GM18873 (cell line): ENCODE results near the gene RGS13.

Experiments used
- ATAC-seq: cut with Tn5 transposase; IDR thresholded peaks from one replicate; pipeline ENCODE4 v1.9.1; 2021; ENCODE audit warnings: mild to moderate bottlenecking, moderate library complexity, moderate number of reproducible peaks; ENCODE audit not compliant: unreplicated experiment, low FRiP score

RGS13 gene, protein sequence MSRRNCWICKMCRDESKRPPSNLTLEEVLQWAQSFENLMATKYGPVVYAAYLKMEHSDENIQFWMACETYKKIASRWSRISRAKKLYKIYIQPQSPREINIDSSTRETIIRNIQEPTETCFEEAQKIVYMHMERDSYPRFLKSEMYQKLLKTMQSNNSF

DNA sequence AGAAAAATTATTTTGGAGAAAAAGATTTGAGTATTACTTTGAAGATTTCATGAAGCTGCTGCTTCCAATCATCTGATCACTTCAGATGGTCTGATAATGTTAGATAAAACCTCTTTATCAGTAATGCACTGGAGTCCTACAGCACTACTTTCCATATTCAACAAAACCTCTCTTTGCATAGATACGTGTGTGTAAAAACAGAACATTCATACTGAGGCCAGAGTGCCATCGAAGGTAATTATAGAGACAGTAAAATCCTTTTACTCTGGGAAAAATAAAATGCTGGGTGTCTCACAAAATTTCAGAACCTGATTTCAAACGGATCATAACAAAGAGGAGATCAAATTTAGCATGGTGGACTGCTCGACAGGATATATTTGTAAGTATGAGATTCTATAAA lies at the start of gene RGS13:
Gene RGS13, plus strand, starts transcription at position 209 of the 400 bp plus-strand sequence. CDS start 8,188 bp downstream, outside the sequence.
- no peak for ATAC-seq

DNA sequence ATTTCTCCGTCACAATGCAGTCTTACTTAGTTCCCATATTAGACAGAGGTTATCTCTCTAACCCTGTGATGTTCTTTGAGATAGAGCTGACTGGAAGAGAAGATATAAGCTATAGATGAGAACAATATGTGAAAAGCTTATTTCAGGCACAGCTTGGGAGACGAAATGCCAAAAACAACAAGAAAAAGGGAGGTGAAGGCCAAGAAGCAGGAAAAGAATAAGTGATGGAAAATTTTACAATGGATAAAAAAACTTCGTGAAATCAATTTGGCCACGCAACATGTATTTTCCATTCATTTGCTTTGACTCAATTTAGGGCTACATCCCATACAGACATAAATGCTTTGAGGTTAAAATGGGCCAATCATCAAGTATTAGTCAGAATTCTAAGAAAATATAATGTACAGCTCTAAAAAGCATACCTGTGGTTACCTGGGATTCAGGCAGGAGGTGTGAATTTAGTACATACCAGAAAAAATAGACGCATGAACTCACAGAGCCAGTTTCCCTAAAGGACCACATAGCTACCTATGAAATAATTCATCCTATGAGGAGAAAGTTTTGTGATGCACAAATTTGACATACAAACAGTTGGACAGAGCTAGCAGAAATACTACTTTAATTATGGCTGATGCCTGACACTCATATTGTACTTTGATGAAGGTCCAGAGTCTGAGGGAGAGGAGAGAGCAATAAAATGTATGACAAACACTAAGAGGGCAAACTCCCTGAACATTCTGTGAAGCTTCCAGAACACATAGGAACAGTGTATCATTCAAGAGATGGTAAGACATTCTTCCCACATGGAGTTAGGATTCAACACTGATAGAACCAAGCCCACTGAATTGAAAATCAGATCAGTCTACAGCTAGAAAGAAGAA lies 48.3 kb upstream of the RGS13 start:
- ATAC-seq = no peak

DNA sequence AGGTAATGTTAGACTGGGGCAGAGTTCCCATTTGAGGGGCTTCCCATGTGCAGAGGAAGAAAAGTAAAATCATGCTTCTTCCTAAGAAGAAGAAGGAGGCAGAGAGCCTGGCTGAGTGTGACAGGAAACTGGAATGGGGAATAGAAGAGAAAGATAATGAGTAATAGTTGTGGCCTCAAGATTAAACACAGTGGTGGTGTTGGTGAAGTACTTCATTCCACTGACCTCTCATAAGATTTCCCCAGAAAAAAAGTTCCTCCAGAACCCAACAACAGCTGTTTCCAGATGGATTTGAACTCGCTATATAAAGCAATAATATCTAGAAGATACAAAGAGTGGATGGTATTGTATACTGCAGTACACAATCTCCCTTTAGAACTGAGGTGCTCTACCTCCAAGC lies 47.4 kb upstream of the RGS13 start:
- ATAC-seq = no peak

DNA sequence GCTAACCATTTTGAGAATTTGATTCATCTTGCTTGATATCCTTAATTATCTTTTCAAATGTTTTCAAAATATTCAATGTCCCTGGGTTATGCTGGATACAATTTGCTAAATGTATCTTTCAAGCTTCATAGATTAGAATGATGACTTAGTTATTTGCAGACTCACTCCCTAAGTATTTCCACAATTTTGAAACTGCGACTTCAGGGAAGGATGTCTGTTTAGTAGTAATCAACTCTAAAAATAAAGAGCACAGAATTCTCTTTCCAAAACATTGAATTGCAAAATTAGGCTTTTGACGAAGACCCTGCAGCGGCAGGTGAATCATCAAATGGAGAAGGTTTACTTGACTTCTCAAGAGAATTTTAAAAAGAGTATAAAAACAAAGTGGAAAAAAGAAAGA lies 46.1 kb upstream of the RGS13 start:
- ATAC-seq = no peak

DNA sequence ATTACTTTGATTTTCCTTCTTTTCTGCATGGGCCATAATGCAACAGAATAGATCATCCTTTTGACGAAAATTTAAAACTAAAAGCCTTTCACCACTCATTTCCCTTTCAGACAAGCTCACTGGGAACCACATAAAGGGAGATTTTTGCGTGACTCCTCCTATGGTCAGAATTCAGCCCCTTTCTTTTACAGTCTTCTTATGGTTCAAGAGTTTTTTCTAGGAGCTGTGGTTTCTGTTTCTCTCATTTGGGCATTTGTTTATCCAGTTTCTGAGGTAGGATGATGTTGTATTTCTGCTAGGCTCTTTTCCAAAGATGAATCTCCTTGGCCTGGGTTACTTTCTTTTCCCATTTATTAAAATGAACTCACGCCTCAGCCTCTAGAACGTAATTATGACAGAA lies 43.4 kb upstream of the RGS13 start:
- no peak for ATAC-seq

DNA sequence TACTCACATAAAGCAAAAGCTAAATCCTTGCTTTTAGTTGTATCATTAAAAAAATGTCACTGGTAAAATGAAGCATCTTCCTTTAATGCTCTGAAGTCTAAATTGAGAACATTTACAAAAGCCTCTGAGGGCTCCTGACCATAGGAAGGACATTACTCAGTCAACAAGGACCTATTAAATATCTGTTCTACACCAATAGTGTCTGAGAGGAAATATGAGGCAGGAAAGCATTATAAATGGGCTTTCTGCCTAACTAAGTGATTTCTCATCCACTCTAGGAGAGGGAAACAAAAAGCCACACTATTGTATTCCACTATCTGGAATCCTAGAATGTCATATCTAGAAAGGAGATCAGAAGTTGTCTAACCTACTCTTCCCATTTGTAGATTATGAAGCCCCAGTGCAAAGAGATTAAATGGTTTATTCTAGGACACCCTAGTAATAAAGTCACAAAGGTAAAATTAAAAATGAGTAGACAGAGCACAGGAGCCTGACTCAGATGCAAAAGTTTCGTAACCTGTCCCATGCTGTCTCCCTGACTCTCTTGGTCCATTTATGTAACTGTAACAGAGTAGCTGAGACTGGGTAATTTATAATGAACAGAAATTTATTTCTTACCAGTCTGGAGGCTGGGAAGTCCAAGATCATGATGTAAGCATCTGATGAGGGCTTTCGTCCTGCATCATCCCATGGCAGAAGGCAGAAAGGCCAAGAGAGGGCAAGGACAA lies 42.8 kb upstream of the RGS13 start:
- no peak for ATAC-seq

DNA sequence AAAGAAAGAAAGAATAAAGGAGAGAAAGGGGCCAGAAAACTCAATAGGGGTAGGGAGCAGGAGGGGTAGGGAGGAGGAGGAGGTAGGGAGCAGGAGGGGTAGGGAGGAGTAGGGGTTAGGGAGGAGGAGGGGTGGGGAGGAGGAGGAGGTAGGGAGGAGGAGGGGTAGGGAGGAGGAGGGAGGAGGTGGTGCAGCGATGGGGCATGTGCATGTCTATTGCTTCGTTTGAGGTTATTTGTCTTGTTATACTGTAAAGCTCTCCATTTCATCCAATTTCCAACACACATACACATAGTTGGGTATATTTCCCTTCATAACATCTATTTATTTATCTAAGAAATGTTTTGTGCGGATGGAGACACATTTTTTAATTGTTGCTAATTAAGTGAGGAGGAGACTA lies 40.6 kb upstream of the RGS13 start:
- ATAC-seq = no peak

DNA sequence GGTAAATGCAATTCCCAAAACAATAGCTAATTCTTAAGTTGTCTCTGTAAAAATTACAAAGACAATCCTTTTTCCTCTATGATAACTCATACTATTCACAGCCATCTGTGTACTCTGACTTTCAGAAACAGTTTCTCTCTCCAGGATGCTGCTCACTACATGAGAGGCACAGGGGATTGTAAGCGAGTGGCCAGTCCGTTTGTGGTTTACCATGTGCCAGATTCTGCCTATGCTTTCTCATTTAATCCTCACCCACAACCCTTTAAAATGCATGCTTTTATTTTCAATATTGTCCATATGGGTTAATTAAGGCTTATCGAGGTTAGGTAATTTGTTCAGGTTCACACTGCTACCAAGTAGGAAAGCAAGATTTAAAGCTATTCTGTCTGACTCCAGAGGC lies 37.4 kb upstream of the RGS13 start:
- ATAC-seq = no peak

DNA sequence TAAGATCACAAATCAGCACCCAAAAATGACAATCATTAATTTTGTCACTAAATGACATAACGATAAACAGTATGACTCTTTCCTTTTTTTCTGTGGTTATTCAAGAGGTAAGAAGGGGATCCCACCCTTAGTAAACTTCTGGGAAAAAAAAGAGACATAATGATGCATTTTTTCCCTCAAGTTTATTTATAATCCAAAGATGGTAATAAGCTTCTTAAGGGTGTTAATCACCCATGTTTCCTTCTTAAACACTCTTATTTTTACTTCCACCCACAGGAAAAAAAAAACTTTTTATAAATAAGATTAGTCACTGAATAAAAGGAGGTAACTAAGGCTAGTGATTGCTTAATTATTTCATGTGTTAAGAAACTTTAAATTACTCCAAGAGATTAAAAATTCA lies 35.7 kb upstream of the RGS13 start:
- no peak for ATAC-seq

DNA sequence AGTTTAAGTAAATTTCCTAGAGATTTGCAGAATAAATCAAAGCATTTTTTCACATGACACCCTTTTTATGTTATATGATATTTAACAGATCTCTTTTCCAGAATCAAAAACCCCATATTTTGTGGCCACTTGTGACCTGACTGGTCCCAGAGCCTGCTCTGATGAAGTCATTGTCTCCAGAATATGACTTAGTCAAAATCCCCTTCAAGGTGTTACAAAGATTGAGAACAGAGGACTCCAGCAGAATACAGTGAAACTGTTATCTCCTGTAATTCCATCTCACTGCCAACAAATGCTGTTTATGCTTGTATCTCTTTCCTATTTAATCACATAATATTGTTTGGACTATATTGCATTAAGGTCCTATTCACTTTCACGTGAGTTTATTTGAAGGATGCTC lies 34.8 kb upstream of the RGS13 start:
- ATAC-seq = peak; percentile 48

DNA sequence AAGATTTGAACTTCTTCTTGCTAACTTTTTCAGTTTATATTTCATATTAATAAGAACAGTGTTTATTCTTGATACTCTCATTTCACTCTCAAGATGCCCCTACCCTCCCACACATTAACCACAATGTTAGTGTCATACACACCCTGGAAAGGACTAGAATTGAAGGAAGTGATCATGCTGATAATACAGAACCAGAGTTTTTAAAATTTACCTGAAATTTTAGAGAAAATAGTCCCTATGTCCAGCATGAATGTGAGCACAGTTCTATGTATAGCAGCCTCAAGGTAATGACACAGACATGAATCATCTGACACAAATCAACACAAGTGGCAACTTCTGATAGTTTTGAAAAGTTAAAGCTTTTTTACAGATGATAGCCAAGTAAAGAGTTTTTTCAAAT lies 34.4 kb upstream of the RGS13 start:
- peak; percentile 30 for ATAC-seq

DNA sequence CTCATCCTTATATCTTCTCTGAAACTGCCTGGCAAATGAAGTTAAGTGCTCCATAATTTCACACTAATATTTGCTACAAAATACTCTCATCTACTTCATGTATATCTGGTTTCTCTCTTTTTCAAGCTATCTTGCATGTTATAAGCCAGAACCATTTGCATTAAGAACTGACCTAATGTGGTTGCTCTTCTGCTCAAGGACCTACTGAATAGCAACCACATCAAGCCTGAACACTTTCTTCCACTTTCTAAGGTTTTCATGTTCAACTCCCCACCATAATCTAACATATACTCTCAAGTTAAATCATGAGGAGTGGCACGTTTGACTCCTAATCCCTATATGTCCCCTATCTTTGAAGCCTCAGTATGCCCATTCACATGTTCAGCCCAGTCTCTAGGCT lies 33.2 kb upstream of the RGS13 start:
- no peak for ATAC-seq

DNA sequence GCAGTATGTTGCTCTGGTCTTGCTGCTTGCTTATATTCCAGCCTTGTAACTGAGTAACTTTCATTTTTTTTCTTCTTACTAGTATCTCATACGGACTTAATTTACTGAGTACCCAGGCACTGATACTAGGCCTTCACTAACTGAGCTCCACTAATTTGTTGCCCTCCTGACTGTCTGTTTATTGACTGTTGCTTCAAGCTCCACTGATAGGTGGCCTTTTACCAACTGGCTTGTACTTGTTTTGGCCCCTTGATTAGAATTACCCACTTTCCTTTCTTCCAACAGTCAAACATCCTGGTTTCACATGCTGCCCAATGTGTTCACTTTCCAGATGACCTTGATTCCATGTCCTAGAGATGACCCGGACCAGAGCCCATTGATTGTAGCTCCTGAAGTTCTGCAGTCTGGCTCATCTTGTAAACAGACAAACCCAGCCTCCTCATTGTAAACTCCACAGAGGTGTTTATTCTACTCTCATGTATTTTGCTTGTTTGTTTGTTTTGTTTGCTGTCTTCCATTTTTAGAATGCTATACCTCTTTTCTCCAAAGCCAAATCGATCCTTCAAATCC lies 32.6 kb upstream of the RGS13 start:
- no peak for ATAC-seq

DNA sequence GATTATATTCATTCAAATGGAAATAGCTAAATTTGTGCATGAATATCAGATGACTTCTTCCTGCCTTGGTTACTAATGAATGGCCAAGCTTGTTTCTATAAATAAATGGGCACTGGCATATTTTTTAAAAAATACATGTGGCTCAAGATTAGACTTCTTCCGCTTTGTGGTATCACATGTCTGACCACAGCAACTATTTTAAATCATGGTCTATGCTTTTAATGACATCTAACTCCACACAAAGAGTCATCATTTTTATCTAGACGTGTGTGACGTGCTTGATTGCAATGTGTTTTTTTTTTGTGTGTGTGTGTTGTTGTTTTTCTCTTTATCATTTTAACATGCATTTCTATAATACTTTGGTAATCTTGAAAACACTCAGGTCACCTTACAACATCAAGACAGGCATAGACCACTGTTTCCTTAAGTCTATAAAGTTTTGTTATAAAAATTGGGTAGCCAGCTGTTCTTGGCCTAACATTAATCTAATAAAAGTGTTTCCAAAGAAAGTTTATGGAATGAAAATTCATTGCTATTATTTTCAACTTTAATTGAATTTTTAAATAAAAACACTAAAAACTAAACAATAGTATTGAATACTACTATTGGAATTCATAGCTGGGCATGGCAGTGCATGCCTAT lies 30.8 kb upstream of the RGS13 start:
- no peak for ATAC-seq

DNA sequence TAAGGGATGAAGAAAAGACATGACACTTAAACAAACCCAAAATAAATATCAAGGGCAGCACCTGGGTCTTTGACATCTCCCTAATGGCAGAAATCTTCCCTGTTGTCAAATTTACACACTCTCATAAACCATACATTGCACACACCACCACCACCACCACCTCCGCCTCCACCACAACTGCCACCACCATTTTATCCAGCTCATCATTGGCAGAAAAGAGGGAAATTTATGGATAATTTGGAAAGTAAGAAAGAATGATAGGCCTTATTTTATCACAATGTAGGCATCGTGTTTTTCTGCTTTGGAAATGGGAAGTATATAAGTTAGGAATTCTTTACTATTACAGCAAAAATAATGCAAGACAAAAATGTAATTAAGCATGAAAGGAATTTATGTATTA lies 27.3 kb upstream of the RGS13 start:
- no peak for ATAC-seq

DNA sequence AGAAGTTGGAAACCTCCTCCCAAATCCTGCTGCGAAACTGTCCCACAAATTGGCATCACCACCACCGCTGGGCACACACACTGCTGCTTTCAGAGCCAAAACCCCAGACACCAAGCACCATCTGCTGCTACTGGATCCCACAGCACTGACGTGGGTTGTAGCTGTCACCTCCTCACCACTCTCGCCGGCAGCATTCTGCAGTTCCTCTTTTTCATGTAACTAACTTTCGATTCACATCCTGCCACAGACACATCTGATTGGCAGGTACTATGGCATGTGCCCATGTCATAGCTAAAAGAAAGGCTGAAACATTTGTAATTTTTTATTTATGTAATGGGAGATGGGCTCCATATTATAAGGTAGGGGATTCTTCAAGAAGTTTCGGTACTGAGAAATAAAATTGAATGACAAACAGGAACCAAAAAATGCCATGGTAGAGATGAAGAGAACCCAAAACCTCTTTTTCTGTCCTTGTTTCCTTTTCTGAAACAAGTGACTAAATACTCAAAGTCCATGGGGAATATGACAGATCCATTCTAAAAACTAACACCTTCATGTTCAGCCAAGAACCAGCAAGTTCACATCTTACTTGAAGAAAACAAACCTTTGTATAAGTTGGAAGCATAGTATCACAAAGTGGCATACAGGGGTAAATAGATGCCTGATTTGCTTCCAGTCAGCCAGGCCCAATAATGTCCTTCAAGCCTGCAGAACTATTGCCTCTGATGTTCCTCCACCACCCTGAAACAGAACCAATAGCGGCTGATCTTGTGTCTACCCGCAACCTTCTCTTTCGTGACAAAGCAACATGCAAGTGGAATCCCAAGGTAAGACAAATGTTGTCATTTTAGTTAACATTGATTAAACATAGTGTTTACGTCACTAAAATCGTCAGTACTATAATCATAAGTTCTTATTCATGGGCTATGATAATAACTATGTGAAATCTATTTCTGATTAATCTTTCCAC lies 26.6 kb upstream of the RGS13 start:
- peak; percentile 99 for ATAC-seq

DNA sequence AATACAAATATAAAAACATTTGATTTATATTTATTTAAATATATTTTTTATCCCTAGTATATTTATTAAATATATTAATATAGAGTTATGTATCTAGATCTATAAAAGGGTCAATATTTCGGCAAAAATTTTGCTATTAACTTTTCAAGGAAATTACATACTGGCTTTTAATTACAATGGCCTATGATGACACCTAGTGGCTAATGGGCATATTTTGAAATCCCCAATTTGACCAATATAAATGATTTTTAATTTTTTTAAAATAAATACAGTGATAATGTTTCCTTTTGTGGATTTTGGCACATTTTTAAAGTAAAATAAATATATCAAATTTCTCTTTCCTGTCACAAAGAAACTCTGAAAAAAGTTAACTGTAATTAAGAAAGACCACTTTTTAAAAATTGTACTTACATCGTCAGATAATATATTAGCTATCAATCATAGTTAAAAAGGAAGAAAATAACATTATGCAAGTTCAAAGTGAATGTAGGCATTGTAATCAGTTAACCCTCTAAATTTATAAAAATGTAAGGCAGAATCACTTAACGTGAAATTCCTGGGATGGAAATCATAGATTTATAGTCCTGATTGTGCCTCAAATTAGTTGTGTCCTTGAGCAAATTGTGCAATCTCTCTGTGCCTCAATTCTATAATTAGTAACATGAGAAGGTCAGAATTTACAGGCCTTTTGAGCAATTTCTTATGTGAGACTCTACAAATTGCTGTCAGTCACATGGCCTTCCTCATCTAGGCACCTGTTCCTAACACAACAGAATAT lies 25.6 kb upstream of the RGS13 start:
- ATAC-seq = no peak

DNA sequence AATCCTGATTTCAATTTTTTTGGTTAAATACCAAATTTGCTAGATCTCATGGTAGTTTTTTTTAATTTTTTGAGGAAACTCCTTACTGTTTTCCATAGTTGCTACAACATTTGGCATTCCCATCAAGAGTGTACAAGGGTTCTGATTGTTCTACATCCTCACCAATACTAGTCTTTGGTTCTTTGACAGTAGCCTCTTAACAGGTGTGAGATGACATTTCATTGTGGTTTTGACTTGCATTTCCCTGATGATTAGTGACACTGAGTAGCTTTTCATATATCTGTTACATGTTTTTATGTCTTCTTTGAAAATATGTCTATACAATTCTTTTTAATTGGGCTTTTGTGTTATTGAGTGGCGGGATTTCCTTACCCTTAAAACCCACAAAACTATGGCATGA lies 20.9 kb upstream of the RGS13 start:
- no peak for ATAC-seq
